HL-60 (cell line): ENCODE data around the gene FOXP3.

ENCODE experiments used
- GABPA ChIP-seq: IDR thresholded peaks from 2 replicates; pipeline ENCODE4 v1.6.1; 2012; ENCODE audit warnings: low read depth
- POLR2AphosphoS5 ChIP-seq: IDR thresholded peaks from 2 replicates; pipeline ENCODE4 v1.6.1; 2012; ENCODE audit warnings: low read depth
- REST ChIP-seq: IDR thresholded peaks from 2 replicates; pipeline ENCODE4 v1.6.1; 2012; ENCODE audit warnings: low read depth; ENCODE audit not compliant: insufficient replicate concordance
- SPI1 ChIP-seq: IDR thresholded peaks from 2 replicates; pipeline ENCODE4 v1.6.1; 2012; ENCODE audit warnings: low read depth, mild to moderate bottlenecking, borderline replicate concordance
- TF ChIP-seq, protein P1 (sequence below): IDR thresholded peaks from one replicate; pipeline ENCODE4 v1.5.1; 2011; ENCODE audit warnings: low read length, control low read depth, inconsistent platforms; ENCODE audit not compliant: insufficient read depth

GRCh38 chrX:49309401-49309981 is 45.0 kb upstream of the FOXP3 start:
- TF ChIP-seq, protein P1, sequence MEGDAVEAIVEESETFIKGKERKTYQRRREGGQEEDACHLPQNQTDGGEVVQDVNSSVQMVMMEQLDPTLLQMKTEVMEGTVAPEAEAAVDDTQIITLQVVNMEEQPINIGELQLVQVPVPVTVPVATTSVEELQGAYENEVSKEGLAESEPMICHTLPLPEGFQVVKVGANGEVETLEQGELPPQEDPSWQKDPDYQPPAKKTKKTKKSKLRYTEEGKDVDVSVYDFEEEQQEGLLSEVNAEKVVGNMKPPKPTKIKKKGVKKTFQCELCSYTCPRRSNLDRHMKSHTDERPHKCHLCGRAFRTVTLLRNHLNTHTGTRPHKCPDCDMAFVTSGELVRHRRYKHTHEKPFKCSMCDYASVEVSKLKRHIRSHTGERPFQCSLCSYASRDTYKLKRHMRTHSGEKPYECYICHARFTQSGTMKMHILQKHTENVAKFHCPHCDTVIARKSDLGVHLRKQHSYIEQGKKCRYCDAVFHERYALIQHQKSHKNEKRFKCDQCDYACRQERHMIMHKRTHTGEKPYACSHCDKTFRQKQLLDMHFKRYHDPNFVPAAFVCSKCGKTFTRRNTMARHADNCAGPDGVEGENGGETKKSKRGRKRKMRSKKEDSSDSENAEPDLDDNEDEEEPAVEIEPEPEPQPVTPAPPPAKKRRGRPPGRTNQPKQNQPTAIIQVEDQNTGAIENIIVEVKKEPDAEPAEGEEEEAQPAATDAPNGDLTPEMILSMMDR = no peak
- TF ChIP-seq GABPA (no peak), REST (no peak), POLR2AphosphoS5 (no peak), SPI1 (no peak)
